Right lobe of liver (tissue), 4 donors: ENCODE results near the gene ANTXR1.

Experiments
- POLR2A ChIP-seq: fragments of 450-650 bp; IDR thresholded peaks from one replicate; pipeline ENCODE4 v1.6.1; 2017; ENCODE audit warnings: antibody characterized with exemption, mild to moderate bottlenecking
- TF ChIP-seq, protein P1 (sequence below), 4 donors: fragments of 200-600 bp in 3 of 4; fragments of 450-650 bp in 1 of 4; IDR thresholded peaks; one replicate each; pipeline versions ENCODE4 v1.5.1 to v1.8.0; 2016 to 2022; ENCODE audit warnings: antibody characterized with exemption in 4 of 4, mild to moderate bottlenecking in 2 of 4
- donor health status: DM: no; HTN: no; CAD: no.
- donor health status: DM: no; HTN: no; CAD: no.
- donor health status: DM: no; HTN: yes; CAD: no.

GRCh38 chr2:69279931-69280681 lies 267.1 kb downstream of the ANTXR1 start:
- TF ChIP-seq, protein P1, sequence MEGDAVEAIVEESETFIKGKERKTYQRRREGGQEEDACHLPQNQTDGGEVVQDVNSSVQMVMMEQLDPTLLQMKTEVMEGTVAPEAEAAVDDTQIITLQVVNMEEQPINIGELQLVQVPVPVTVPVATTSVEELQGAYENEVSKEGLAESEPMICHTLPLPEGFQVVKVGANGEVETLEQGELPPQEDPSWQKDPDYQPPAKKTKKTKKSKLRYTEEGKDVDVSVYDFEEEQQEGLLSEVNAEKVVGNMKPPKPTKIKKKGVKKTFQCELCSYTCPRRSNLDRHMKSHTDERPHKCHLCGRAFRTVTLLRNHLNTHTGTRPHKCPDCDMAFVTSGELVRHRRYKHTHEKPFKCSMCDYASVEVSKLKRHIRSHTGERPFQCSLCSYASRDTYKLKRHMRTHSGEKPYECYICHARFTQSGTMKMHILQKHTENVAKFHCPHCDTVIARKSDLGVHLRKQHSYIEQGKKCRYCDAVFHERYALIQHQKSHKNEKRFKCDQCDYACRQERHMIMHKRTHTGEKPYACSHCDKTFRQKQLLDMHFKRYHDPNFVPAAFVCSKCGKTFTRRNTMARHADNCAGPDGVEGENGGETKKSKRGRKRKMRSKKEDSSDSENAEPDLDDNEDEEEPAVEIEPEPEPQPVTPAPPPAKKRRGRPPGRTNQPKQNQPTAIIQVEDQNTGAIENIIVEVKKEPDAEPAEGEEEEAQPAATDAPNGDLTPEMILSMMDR (IDR thresholded peaks at IDR 0.05), result no peak
- TF ChIP-seq POLR2A, result no peak
